ENCODE data around the gene SWAP70. TPM values are rescaled to one million over a fixed set of nuclear protein-coding genes. Genes with fewer than 3 reads are reported as not detected.

SWAP70 gene
- total and polyA plus RNA-seq, 2 of the 8 experiments (the other 6 are each of a cell fraction or from before 2014, with no cell fraction given) = 14.8 to 37.5 TPM

- TF ChIP-seq CHD7 (IDR thresholded peaks at IDR 0.05; ENCODE audit: insufficient replicate concordance, low read length) (no peak), NRF1 (IDR thresholded peaks at IDR 0.05; ENCODE audit: low read depth, low read length) (no peak), ZNF274 (IDR thresholded peaks at IDR 0.05; ENCODE audit: borderline replicate concordance, extremely low read depth, low read length) (no peak), CREB1 (IDR thresholded peaks at IDR 0.05) (no peak), CBX8 (IDR thresholded peaks at IDR 0.05; ENCODE audit: borderline replicate concordance, low read depth, low read length) (no peak), RNF2 (IDR thresholded peaks at IDR 0.05; ENCODE audit: borderline replicate concordance, low read depth, low read length, missing control alignments, poor library complexity, severe bottlenecking) (no peak), KDM4A (IDR thresholded peaks at IDR 0.05; ENCODE audit: low read depth, low read length, severe bottlenecking) (no peak), SIX5 (IDR thresholded peaks at IDR 0.05; ENCODE audit: low read depth, low read length) (no peak)
These were observed 9.0 kb downstream of the SWAP70 start (continued) for GRCh38 chr11:9672918-9673317.
